NCI-H2029 treated with DMSO at 0.1 percent for 48 hours (cell line): ENCODE results near the gene AHNAK2.
"Not testable (repeated sequence)": the region's sequence is repeated elsewhere in the genome, so short reads cannot be mapped to it uniquely, and the experiment has no call there.

Experiments
- DNase-seq: peaks from one replicate; lab custom pipeline; 2025; lab: John Stamatoyannopoulos, UW

The AHNAK2 gene

DNA sequence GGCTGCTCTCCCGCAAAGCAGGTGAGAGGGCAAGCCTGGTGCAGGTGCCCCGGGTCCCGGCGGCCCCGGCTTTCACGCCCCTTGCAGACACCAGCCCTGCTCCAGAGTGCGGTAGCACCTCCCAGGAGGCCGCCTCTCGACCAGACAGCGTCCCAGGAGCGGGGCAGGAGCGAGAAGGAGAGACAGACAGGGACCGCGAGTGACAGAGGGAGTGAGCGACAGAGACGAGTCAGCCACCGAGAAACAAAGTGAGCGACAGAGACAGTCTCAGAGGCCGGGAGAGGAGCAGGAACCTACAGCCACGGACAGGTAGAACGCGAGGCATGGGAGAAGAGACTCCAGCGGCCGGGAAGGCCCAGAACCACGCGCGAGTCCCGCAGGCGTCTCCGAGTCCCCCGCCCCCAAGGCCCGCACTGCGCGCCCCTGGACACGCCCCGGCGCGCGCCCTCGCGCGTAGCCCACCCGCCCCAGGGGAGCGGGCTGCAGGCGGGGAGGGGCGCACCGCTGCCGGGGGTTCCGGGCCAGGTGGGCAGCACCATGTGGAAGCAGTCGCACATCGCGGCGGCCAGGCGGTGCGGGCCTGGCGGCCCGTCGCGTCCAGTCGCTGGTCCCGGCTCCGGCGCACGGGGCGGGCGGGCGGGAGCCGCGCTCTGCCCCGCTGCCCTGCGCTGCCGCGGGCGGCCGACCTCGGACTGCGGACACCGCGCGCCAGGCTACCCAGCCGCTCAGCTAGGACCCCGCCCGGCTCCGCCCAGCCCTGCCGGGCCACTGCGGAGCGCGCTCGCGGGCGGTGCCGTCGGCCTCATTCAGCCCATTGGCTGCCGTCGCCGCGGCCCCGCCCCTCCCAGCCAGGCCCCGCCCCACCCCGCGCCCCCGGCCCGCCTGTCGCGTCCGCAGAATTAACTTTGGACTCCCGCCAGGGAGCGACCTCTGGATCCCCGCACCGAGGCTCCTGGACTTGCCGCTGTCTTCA, at the start of gene AHNAK2:
AHNAK2 (minus strand) TSS at position 694 of the 973 bp plus-strand sequence; CDS start at position 557, 137 bp downstream.
- DNase-seq: no peak

DNA sequence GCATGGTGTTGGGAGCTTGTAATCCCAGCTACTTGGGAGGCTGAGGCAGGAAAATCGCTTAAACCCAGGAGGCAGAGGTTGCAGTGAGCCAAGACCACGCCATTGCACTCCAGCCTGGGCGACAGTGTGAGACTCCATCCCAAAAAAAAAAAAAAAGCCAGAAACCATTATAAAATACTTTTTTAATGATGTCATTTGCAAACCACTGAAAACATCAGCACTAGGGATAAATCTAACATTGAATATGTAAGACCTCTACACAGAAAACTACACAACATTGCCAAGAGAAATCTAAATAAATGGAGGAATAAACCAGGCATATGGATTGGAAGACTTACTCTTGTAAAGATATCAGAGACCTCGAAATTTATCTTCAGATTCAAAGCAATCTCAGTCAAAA, 49.5 kb upstream of the AHNAK2 start:
- not testable (repeated sequence) for DNase-seq

DNA sequence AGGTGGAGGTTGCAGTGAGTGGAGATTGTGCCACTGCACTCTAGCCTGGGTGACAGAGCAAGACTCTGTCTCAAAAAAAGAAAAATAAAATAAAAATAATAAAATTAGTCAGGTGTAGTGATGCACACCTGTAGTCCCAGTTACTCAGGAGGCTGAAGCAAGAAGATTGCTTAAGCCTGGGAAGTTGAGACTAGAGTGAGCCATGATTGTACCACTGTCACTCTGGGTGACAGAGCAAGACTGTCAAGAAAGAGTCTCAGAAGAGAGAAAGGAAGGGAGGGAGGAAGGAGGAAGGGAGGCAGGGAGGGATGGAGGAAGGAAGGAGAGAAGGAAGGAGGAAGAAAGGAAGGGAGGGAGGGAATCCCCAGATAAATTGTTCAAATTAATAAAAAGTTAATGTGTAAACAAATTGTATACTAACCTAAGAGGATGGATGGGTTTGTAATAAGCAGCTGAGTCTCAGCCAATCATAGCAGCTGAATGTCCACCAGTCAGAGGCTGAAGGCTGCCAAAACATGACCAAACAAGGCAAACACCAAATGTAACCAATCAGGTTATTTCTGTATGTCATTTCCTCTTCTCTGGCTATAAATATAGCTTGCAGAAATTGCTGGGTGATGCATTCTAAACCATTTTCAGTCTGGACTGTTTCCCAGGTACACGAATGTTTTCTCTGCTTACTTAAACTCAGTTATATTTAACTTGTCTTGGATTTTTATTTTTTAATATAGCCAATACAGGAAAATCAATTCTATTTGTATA, 48.8 kb upstream of the AHNAK2 start:
- no peak for DNase-seq

DNA sequence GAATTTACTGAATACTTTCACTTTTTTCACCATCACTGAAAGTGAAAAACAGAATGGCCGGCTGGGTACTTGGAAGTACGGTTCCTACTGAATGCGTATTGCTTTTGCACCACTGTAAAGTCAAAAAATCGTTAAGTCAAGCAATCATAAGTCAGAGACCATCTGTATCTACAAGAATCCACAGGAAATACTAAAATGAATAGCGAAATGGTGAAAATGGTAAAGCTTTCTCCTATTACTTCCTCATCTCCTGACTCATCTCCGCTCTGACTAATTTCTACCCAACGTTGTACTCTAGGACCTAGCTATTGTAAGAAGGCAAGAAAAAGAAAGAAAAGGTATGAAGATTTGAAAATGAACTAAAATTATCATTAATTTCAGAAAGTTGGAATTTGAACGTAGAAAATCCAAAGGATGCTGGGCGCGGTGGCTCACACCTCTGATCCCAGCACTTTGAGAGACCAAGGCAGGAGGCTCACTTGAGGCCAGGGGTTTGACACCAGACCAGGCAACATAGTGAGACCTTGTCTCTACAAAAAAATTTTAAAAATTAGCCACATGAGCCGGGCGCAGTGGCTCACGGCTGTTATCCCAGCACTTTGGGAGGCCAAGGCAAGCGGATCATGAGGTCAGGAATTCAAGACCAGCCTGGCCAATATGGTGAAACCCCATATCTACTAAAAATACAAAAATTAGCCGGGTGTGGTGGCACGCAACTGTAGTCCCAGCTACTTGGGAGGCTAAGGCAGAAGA, 48.0 kb upstream of the AHNAK2 start:
- DNase-seq: no peak

DNA sequence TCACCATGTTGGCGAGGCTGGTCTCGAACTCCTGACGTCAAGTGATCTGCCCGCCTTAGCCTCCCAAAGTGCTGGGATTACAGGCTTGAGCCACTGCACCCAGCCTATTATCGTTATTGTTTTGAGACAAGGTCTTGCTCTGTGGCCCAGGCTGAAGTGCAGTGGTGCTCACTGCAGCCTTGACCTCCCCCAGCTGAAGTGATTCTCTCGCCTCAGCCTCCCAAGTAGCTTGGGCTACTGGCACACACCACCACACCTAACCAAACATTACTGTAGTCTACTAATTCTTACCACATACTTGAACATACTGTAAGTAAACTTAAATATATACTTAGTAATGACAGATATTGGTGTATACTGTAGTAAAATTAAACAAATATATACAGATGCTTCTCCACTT, 47.3 kb upstream of the AHNAK2 start:
- no peak for DNase-seq

DNA sequence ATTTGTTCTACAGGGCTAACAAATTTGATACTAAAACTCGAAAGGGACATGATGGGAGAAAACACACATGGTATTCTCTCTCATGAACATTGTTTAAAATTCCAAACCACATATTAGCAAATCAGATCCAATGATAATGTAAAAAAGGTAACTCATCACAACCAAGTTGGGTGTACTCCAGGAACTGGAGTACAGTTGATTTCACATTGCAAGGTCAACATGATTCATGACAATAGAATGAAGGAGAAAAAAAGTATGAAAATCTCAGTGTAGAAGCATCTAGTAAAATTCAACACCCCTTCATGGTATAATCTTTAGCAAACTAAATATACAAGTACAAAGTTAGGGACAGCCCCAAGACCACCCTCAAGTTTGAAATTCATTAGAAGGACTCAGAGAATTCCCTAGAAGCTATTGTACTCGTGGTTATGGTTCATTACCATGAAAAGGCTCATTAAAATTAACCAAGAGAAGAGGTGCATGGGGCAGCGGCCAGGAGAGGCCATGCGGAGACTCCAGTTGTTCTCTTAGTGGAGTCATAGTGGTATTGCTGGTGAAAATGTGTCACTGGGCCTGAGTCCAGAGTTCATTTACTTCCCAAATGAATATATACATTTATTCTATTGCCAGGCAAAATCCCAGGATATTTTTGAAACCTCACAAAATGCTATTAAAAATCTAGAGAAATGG, 45.8 kb upstream of the AHNAK2 start:
- no peak for DNase-seq

DNA sequence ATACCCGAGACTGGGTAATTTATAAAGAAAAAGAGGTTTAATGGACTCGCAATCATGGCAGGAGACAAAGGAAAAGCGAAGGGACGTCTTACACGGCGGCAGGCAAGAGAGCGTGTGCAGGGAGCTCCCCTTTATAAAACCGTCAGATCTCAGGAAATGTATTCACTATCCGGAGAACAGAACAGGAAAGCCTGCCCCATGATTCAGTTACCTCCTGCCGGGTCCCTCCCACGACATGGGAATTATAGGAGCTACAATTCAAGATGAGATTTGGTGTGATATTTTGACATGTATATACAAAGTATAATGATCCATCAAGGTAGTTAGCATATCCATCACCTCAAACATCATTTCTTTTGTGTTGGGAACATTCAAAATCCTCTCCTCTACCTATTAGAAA, 45.0 kb upstream of the AHNAK2 start:
- no peak for DNase-seq

DNA sequence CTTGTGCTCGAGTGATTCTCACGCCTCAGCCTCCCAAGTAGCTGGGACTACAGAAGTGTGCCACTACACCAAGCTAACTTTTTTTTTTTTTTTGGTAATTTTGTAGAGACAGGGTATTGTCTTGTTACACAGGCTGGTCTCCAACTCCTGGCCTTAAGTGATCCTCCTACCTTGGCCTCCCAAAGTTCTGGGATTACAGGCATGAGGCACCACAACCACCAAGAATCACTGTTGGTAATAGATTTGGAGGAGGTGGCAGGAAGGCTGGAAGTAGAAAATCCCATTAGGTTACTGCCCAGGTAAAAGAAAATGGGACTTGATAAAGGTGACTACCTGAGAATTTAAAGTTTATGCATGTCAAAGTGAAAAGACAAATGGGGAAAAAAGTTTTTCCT, 44.1 kb upstream of the AHNAK2 start:
- no peak for DNase-seq

DNA sequence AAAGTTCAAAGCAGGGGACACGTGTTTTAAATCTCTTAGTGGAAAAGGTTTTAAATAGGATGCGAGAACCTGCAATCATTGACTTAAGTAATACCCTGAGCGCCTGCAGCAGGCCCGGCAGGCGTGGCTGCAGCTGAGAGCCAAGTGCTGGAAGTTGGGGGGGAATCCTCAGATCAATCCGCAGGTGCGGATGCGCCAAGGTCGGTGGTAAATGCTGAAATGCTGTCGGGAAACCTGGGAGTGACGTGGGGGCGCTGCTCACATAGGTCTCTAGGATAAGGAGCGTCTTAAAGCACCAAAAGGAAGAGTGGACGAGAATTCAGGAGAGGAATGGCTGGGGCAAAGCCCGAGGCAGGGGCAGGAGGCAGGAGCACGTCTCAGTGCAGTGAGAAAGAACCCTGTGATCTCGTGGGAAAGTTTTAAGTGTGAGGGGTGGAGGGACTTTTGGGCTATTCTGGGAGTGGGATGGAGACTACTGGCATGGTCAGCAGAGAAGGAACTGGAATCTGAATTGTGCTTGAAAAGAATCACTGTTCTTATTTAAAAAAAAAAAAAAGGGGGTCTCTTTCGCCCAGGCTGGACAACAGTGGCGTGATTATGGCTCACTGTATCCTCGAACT, 43.6 kb upstream of the AHNAK2 start:
- DNase-seq: no peak

DNA sequence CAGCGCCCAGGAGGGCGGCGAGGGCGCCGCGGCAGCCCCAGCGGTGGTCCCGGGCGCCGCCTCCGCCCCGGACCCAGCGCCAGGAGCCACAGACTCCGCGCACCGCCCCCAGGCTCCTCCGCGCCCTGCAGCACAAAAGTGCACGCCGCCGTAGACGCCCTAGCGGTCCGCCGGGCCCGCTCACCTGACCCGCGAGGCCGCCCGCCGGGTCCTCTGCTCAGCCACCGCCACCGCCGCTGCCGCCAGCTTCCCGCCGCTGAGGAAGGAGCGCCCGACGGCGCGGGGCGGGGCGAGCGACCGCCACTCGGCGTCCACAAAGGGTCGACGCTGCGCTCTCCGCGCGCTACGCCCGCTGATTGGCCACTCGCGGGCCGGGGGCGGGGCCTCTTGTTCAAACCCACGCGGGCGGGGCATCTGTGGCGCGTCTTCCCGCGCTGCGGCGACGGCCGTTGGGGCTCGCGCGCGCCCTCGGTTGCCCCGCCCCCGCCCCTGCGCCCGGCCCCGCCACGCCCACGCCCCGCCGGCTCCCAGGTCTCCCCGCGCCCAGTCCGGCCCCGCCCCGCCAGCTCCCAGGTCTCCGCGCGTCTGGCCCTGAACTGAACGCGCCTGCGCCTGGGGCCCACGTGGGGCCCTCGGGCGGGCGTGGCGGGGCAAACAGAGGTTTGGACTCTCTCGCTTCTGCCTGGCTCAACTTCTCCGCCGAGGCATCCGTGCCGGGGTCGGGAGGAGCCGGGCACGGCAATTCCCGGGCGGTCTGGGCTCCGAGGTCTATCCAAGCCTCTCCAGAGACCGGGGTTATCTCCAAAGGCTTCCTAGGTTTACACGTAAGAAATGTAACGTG, 42.9 kb upstream of the AHNAK2 start, which contains the start of gene CDCA4:
CDCA4 (minus strand) TSS at position 269 of the 841 bp plus-strand sequence. CDS start 9,154 bp downstream, outside the sequence.
- peak; percentile 23 for DNase-seq

DNA sequence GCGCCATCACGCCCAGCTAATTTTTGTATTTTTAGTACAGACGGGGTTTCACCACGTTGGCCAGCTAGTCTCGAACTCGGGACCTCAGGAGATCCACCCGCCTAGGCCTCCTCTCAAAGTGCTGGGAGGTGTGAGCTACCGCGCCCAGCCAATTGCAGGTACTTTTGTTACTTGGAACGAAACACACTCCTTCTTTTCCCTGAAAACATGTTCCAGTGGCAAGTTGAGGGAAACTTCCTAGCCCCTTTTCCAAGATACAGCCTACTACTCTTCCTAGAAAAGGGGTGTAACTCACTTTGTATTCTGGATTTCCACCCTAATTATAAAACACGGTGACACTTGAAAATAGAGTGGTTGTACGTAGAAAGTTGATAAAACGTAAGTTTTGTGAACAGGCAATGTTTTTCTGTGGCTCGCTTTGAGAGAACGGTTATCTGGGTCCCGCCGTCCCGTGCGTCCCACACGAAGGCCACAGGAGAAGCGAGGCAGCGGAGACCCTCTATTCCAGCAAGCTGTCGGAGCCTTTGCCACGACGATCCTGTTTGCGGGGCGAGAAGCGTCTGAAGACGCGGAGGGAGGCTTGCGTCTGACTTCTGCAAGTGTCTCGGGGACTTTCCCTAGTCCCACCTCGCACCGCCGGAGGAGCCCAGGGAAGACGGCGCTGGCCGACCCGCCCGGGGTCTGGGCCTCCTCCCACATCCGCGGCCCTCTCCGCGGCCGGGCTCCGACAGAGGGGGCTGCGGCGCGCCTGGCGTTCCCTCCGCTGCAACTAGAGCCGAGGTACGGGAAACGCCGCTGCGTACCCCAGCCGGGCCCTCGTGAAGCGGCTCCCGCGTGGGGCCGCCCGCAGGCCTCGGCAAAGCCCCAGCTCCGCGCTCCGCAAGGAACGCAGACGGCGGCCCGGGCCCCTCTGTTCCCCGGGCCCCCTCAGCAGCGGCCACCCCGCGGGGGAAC, 42.0 kb upstream of the AHNAK2 start:
- no peak for DNase-seq

DNA sequence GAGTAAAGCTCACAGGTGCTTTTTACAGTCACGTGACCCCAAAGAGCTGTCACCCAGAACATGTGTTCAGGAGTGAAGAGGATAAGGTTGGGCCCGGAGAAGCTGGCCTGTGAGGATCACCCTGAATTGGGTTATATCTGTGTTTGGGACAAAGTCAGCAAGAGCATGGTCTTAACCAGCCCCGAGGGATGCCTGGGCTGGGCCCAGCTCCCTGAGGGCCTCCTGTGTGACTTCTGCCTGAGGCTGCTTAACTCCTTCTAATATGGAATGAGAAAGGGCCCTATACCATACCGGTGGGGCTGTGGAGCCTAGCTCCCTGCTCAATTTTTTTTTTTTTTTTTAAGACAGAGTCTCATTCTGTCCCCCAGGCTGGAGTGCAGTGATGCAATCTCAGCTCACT, 40.2 kb upstream of the AHNAK2 start:
- no peak for DNase-seq

DNA sequence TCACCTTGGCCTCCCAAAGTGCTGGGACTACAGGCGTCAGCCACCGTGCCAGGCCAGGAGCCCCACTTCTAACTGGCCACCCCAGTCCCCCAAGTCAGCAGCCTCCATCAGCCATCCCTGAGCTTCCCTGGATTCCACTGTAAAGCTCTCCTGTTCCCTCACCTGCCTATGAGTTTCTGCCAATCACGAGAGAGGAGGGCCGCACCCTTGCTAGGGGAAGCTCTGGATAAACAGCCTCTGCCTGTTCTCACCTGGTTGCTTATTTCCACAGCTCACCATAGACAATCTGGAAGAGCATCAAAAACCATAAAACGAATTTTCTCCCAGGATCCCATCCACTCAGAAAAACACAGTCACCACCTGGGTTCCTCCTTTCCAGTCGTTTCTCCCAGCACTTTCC, 37.7 kb upstream of the AHNAK2 start:
- DNase-seq: no peak

DNA sequence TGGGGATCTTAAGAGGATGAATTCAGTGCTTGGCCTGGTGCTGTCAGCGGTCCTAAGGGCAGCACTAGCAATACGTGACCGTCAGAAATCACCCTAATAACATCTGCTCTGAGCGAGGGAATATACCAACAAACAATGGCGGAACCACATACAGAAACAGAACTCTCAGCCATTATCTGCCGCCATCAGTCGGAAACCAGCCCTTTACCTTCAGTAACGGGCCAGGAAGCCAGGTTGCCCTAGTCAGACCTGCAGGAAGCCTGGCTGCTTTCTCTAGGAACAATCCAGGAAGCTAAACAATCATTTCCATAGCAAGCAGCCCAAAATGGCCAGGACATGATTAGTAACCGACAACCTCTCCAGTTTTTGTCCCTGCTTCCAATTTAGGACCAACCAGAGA, 37.1 kb upstream of the AHNAK2 start:
- no peak for DNase-seq

DNA sequence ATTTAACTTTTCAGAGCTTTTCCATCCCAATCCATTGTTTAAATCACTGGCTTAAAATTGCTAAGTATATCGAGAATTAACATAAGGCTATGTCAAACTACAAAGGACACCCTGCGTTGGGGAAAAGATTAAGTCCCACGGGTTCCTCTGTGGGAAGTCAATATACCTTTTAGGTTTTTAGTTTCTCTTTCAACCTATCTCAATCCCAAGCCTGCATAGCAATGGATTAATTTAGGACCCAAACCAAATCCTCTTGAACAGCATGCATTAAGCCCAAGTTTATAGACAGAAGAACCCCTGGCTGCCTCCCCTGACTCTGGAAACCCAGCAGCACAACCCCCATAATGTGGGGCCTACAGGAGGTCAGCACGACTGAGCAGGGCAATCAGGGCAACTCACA, 36.5 kb upstream of the AHNAK2 start:
- no peak for DNase-seq

DNA sequence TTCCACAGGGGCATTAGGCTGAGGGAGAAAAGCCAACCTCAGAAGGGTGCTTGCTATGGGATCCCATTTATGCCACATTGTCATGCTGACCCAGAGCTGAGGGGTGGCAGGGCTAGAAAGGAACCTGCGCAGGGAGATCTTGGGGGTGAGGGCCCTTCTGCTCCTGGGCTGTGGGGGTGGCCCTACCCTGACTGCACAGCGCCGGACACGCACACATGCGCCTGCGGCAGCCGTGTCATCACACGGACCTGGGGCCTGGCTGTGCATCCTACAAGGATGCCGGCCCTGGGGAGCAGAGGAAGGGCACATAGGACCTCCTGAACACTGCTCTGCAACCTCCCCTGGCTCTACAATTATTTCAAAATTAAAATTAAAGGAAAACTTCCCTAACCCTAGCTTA, 35.9 kb upstream of the AHNAK2 start:
- DNase-seq: no peak

DNA sequence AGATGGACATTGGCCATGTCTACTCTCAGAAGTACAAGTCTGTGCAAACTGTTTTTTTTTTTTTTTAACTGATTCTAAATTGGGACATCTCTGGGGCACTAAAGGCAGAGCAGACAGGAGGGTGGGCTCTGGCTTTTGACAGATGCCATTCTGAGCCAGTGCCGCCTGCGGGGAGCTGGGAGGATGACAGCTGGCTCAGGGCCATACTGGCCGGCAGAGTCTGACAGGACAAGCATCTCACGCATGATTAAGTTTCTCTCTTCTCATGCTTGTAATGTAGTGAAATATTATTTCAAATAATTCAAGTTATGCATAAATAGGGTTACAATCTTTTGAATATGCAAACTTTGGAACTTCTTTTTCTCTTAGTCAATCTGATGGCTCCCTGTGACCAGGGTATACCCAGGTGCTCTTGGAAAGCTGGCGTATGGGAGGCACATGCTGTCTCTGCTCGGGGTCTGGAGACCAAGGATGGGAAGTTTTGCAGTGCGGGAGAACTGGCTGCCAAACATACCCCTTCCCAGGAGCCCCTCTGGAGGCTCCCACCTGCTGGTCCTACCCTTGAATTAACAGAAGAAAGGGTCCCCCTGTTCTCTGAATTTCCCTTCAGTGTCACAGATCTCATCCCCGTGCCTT, 35.1 kb upstream of the AHNAK2 start:
- DNase-seq: no peak

DNA sequence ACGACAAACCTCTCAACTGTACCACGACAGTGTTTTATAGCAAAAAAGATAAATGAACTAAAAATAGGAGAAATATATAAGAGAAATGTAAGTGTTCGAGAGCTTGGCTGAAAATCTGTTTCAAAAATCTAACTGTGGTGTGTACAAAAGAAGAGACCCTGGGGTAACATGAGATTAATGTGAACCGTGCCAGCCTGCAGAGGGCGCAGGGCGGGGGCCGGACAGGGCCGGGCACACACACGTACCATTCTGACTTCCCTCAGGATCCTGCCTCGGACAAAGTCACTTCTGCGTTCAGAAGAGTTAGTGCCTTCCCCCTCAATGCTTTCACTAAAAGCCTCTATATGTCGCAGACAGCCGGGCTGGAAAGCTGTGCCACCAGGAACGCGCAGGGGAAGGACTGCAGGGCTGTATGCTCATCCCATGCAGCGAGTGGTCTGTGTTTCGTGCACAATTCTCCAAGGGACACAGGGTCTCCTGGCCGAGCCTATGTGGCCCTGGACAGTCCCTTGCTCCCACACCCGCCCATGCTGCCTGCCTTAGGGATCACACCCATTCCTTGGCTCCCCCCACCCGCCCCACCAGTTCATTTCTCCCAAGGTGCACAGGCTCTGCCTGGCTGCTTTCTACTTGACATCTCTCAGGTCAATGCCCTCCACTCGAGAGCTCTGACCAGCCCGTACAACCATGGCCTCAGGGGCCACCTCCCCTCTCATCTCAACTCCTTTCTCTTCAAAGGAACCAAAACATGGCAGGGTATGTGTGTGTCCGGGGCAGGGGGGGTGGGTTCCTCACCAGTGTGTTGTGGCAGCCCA, 34.2 kb upstream of the AHNAK2 start:
- DNase-seq: no peak
